Stimulated activated naive CD8-positive, alpha-beta T cell treated with anti-CD3 and anti-CD28 coated beads, Interleukin-15, Interleukin-2, amounts not matched to agents 100 ng/mL and 50 ng/mL, for 24 hours (primary cell): ENCODE measurements around the gene PAX5.

ENCODE experiments used
- H3K27ac Mint-ChIP-seq: one replicate; pipeline ENCODE4 v1.8.0; 2021; ENCODE audit warnings: mild to moderate bottlenecking, mixed read lengths
- H3K27me3 Mint-ChIP-seq: one replicate; pipeline ENCODE4 v1.8.0; 2021; ENCODE audit warnings: mixed read lengths
- H3K36me3 Mint-ChIP-seq: one replicate; pipeline ENCODE4 v1.8.0; 2021; ENCODE audit warnings: low read depth, mixed read lengths
- H3K4me1 Mint-ChIP-seq: one replicate; pipeline ENCODE4 v1.8.0; 2021; ENCODE audit warnings: low read depth, mixed read lengths
- H3K4me3 Mint-ChIP-seq: one replicate; pipeline ENCODE4 v1.8.0; 2021; ENCODE audit warnings: mild to moderate bottlenecking, mixed read lengths
- H3K9me3 Mint-ChIP-seq: one replicate; pipeline ENCODE4 v1.8.0; 2021; ENCODE audit warnings: mixed read lengths

Gene PAX5

DNA sequence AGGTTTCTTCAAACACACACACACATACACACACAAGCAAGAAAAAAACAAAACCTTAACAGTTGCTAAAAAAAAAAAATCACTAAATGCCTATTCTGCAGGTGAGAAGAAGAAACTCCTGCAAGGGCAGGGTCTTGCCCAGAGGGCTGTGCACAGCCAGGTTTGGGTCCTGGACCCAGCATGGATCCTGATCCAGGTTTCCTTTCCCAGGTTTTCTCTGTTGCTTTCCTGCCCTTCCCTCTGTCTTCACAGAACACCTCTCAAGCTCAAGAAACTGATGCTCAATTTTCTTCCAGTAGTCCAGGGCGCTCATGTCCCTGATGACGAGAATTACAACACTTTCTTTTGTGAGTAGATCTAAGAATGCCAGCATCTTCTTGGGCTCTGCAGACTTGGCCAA lies 136.6 kb downstream of the PAX5 start:
- Mint-ChIP-seq H3K36me3 (no peaks in the 10 kb centered on the region), H3K27me3 (peaks cover 17% of the 10 kb centered on the region), H3K27ac (no peak overlapping the region), H3K4me3 (no peak overlapping the region), H3K9me3 (no peaks in the 10 kb centered on the region), H3K4me1 (no peaks in the 10 kb centered on the region)

DNA sequence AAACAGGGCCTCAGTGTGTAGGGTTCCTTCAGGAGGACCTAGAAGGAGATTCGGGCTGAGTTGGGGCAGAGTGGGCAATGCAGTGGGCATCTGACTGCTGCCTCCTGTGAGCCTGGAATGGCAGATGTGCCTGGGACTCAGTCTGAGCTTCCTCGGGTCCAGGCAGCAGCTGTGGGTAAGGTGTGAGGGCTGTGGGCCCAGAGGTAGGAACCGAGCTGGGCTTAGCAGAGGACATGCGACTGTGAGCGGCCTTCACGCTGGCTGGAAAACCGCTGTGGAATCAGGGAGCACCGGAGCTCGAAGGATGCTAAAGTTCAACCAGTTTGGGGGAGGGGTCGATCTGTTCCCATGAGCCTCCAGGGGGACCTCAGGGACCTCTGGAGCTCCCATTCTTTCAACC lies 137.0 kb downstream of the PAX5 start:
- peaks cover 13% of the 10 kb centered on the region for H3K27me3 Mint-ChIP-seq

DNA sequence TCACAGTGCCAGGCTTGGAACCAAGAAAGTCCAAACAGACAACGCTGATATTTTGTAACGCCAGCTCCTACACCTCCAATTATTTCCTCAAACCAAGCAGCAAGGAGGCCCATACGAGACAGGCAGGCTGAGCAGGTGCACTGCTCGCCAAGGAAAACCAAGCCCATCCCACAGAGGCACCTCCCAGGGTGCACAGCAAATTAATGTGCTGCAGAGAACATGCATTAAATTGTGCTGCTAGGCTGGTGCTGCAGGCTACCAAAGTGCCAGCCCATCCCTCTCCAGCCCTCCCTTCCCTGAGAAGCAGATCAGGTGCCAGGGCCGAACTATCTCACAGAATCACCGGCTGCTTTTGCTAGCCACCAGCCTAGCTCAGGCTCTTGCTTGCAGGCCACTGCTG lies 137.8 kb downstream of the PAX5 start:
- no peak overlapping the region for H3K27ac Mint-ChIP-seq
- H3K27me3 Mint-ChIP-seq: peaks cover 13% of the 10 kb centered on the region
- no peaks in the 10 kb centered on the region for H3K4me1 Mint-ChIP-seq
- H3K36me3 Mint-ChIP-seq: no peaks in the 10 kb centered on the region
- H3K9me3 Mint-ChIP-seq: no peaks in the 10 kb centered on the region
- H3K4me3 Mint-ChIP-seq: no peak overlapping the region

More for the DNA sequence above, 137.0 kb downstream of the PAX5 start:
- Mint-ChIP-seq H3K9me3 (no peaks in the 10 kb centered on the region), H3K27ac (no peak overlapping the region), H3K36me3 (no peaks in the 10 kb centered on the region), H3K4me1 (no peaks in the 10 kb centered on the region), H3K4me3 (no peak overlapping the region)

DNA sequence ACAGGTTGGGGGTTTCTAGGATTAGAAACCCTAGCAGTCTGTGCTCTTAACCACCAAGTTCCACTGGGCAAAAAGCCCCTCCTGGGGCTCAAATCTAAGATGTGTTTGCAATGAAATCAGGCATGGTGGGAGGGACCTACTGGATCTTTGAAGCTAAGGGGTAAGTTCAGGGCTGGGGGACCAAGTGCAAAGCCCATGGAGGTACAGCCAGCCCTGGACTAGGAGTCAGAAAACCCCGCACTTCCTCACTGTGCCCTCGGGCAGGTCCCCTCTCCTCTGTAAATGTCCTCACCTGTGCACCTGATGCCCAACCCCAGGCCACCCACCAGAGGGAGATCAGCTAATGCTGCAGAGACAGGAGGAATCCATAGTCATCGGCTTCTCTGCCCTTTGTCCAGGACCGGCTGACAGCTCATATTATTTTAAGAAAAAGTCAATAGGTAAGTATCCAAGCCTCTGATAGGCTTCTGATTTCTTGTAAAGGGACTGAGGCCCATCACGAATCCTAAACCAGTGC lies 138.3 kb downstream of the PAX5 start:
- H3K36me3 Mint-ChIP-seq: no peaks in the 10 kb centered on the region
- no peak overlapping the region for H3K4me3 Mint-ChIP-seq
- H3K9me3 Mint-ChIP-seq: no peaks in the 10 kb centered on the region
- H3K27me3 Mint-ChIP-seq: peaks cover 8% of the 10 kb centered on the region
- H3K27ac Mint-ChIP-seq: no peak overlapping the region
- H3K4me1 Mint-ChIP-seq: no peaks in the 10 kb centered on the region

DNA sequence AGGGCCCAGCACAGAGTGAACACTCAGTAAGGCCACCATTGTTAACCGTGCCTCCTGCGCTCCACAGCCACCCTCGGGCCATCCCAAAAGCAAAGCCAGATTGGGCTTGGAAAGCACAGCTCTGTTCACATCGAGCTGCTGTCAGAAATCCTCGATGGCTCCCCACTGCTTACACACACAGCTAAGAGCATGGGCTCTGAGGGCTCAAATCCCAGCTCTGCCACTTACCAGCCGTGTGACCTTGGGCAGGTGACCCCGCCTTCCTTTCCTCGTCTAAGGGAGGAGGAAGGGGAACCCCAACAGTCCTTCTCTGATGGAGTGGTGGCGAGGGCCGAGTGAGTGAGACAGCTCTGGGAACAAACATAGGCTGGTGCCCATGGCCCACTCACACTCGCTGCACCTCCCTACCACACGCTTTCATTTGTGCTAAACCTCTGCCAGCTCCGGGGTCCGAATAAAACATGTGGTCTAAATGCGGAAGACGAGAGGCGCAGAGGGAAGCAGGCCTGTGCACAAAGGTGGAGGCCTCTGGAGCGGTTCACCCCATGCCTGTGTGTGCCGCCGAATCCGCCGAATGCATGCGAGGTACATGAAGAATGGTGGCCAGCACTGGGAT lies 139.3 kb downstream of the PAX5 start:
- H3K9me3 Mint-ChIP-seq: no peaks in the 10 kb centered on the region
- H3K27me3 Mint-ChIP-seq: peaks cover 10% of the 10 kb centered on the region
- H3K27ac Mint-ChIP-seq: no peak overlapping the region
- H3K4me3 Mint-ChIP-seq: no peak overlapping the region
- no peaks in the 10 kb centered on the region for H3K36me3 Mint-ChIP-seq
- no peaks in the 10 kb centered on the region for H3K4me1 Mint-ChIP-seq

DNA sequence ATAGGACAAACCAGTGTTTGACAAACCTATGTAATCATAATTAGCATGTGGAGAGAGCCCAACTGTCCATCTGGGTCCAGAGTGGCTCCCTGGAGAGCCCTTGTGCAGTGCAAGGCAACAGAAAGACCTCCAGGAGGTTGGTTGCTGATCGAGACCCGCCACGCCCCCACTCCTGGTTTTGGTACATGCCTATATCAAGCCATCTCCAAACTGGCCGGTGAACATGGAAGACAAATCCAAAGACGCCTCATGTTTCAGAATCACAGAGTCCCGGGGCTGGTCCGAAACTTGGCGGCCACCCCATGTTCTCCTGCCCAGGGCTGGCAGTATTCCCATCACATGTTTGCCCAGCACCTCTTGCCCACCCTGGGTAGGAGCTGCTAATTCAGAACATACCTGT lies 140.2 kb downstream of the PAX5 start:
- H3K4me3 Mint-ChIP-seq: no peak overlapping the region
- no peaks in the 10 kb centered on the region for H3K9me3 Mint-ChIP-seq
- no peak overlapping the region for H3K27ac Mint-ChIP-seq
- no peaks in the 10 kb centered on the region for H3K4me1 Mint-ChIP-seq
- H3K36me3 Mint-ChIP-seq: no peaks in the 10 kb centered on the region
- H3K27me3 Mint-ChIP-seq: peaks cover 11% of the 10 kb centered on the region

DNA sequence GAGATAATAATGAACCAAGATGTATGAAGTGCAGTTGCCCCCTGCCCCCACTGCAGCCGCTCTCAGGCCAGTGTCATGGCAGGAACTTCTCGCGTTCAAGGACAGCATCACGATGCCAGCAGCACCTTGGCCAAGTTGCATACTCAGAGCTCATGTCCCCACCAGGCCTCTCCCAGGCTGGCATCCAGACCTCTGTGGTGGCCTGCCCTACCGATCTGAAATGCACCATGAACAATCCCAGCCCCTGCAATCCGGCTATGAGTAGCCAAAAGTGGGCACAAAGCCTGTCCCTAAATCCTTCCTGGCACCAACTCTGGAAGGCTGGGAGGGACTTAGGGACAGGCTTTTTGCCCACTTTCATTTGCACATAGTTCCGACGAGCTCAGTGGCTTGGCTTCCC lies 140.9 kb downstream of the PAX5 start:
- H3K4me1 Mint-ChIP-seq: no peaks in the 10 kb centered on the region
- peaks cover 14% of the 10 kb centered on the region for H3K27me3 Mint-ChIP-seq
- no peak overlapping the region for H3K4me3 Mint-ChIP-seq
- no peak overlapping the region for H3K27ac Mint-ChIP-seq
- no peaks in the 10 kb centered on the region for H3K9me3 Mint-ChIP-seq
- no peaks in the 10 kb centered on the region for H3K36me3 Mint-ChIP-seq

DNA sequence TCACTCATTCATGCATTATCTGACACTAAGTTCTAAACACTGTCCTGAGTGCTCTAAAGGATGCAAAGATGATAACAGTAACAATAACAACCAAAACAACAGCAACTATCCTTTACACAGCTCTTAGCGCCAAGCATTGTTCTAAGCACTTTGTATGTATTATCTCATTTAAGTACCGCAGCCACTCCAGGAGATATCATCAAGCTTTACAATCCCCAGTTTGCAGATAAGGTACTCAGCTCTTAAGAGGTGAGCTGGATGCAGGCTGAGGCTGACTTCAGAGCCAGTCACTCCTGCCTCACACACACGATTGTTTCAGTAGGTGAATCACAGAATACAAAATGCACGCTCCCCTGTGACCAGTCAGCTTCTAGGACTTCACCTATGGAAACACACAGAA lies 141.8 kb downstream of the PAX5 start:
- no peaks in the 10 kb centered on the region for H3K9me3 Mint-ChIP-seq
- H3K27ac Mint-ChIP-seq: no peak overlapping the region
- H3K36me3 Mint-ChIP-seq: no peaks in the 10 kb centered on the region
- H3K27me3 Mint-ChIP-seq: peaks cover 11% of the 10 kb centered on the region
- H3K4me1 Mint-ChIP-seq: no peaks in the 10 kb centered on the region
- H3K4me3 Mint-ChIP-seq: no peak overlapping the region

DNA sequence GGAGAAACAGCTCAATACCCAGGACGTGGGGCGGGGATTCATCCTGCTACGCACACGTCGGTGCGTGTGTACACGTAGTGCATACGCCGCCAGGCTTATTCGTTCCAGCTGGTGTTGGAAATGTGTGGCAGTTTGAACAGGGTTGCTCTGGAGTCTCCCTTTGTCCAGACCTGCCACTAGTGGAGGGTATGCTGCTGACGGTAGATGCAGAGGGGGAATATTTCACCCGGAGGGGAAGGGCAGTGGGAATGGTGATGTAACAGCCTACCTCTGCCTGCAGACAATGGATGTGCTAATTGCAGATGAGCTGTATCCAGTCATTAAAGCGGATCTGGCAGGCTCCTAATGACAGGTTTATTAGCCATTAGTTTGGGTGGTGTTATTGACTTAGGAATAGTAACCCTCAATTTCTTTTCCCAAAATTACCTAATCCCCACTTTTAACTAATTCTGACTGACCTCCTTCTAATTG lies 142.7 kb downstream of the PAX5 start:
- Mint-ChIP-seq H3K9me3 (no peaks in the 10 kb centered on the region), H3K27ac (no peak overlapping the region), H3K27me3 (peaks cover 11% of the 10 kb centered on the region), H3K4me3 (no peak overlapping the region), H3K4me1 (no peaks in the 10 kb centered on the region), H3K36me3 (no peaks in the 10 kb centered on the region)

DNA sequence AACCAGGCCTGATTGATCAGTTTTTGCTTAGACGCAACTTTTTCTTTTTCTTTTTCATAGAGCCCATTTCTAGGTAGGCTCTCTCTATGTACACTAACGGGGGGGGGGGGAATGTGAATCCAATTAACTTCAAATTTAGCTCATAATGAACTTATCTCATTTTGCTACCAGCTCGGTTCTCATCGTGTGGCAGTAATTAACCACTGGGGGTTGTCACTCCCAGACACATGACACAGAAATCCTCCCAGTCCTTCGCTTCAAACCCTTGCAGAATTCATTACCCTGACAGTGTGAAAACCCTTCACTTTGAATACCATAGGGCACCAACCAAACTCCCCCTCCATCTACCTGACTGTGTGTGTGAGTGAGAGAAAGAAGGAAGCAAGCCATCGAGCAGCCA lies 144.2 kb downstream of the PAX5 start:
- no peaks in the 10 kb centered on the region for H3K9me3 Mint-ChIP-seq
- H3K27ac Mint-ChIP-seq: no peak overlapping the region
- H3K36me3 Mint-ChIP-seq: no peaks in the 10 kb centered on the region
- H3K4me3 Mint-ChIP-seq: no peak overlapping the region
- H3K4me1 Mint-ChIP-seq: no peaks in the 10 kb centered on the region
- peaks cover 11% of the 10 kb centered on the region for H3K27me3 Mint-ChIP-seq

DNA sequence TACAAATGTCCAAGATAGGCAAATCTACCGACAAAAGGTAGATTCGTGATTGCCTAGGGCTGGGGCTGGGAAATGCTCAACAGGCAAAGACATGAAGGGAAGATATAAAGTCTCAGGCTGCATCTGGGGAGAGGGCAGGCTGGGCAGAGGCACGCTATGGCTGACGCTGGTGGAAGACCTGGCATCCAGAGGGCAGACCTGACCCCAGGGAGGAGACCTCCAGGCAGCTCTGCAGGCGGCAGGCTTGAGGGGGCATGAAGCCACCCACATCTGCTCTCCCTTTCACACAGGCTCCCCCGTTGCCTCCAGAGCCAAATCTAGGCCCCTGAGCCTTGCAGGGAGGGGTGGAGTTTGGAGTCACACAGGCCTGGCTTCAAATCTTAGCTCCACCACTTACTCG lies 145.5 kb downstream of the PAX5 start:
- no peaks in the 10 kb centered on the region for H3K4me1 Mint-ChIP-seq
- no peaks in the 10 kb centered on the region for H3K36me3 Mint-ChIP-seq
- peaks cover 16% of the 10 kb centered on the region for H3K27me3 Mint-ChIP-seq
- H3K9me3 Mint-ChIP-seq: no peaks in the 10 kb centered on the region
- no peak overlapping the region for H3K27ac Mint-ChIP-seq
- H3K4me3 Mint-ChIP-seq: no peak overlapping the region

DNA sequence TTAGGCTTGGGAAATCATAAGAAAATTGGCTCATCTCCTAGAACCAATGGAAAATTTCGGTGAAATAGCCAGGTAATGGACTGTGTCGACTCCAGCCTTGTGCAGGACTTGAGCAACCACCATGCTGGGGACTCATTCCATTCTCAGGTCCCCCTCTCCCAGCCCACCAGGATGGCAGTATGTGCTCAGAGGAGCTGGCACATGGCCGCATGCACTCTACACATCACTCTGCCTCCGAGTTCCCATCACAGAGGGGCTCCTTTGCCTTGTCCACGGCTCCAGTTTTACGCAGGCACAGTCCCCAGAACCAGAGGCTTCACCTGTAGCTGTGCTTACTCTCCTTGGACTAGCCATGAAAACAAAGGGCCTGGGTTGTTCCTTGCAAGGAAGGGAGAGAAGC lies 149.3 kb downstream of the PAX5 start:
- H3K4me1 Mint-ChIP-seq: no peaks in the 10 kb centered on the region
- H3K9me3 Mint-ChIP-seq: no peaks in the 10 kb centered on the region
- no peak overlapping the region for H3K4me3 Mint-ChIP-seq
- peaks cover 11% of the 10 kb centered on the region for H3K27me3 Mint-ChIP-seq
- no peak overlapping the region for H3K27ac Mint-ChIP-seq
- no peaks in the 10 kb centered on the region for H3K36me3 Mint-ChIP-seq

DNA sequence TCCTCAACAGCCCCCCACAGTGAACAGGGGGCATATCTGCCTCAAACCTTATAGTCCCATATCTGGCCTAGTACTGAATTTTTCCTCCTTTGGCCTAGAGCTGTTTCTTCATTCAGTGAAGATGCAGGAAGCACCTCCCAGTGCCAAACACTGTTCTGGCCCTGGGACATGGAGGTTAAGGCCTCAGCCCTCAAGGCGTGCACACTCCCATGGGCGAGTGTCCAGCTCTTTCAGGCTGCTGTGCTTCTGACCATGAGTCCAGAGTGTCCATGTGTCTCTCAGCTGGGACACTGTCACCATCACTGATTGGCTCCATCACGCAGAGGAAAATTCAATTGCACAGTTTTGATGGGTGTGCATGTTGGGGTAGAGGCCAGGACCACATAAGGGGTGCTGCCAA lies 151.5 kb downstream of the PAX5 start:
- no peaks in the 10 kb centered on the region for H3K9me3 Mint-ChIP-seq
- H3K27ac Mint-ChIP-seq: no peak overlapping the region
- no peaks in the 10 kb centered on the region for H3K36me3 Mint-ChIP-seq
- peaks cover 8% of the 10 kb centered on the region for H3K27me3 Mint-ChIP-seq
- peaks cover 7% of the 10 kb centered on the region for H3K4me1 Mint-ChIP-seq
- H3K4me3 Mint-ChIP-seq: no peak overlapping the region

DNA sequence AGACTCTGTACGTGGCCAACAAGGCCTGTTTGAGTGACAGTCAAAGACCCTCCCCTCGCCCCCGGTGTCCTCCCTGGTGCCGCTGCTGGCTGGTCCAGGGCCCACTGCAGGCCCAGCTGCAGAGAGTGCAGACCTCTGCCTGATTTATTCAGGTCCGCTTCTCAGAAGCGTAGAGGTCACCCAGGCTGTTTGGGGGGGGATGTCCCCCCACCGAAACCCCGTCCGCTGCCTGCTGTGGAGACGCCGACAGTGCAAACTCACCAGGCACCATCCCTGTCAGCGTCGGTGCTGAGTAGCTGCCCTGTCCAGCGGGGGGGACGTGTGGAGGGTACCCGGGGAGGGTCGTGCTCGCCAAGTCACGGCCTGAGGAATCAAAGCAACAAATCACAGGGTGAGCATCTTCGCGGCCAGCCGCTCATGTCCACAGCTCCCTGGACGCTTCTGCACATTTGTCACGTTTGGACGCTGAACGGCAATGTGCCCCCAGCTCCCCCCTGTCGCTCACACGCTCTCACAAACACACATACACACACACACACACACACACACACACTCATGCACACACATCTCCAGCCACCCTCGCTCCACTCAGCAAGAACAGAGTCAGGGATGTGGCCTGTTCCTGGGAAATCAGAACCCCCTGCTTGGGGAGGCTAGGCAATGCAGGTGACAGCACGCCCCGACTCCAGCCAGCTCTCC lies 152.2 kb downstream of the PAX5 start:
- no peaks in the 10 kb centered on the region for H3K9me3 Mint-ChIP-seq
- peaks cover 7% of the 10 kb centered on the region for H3K4me1 Mint-ChIP-seq
- H3K4me3 Mint-ChIP-seq: no peak overlapping the region
- H3K36me3 Mint-ChIP-seq: no peaks in the 10 kb centered on the region
- H3K27me3 Mint-ChIP-seq: peaks cover 8% of the 10 kb centered on the region
- no peak overlapping the region for H3K27ac Mint-ChIP-seq

DNA sequence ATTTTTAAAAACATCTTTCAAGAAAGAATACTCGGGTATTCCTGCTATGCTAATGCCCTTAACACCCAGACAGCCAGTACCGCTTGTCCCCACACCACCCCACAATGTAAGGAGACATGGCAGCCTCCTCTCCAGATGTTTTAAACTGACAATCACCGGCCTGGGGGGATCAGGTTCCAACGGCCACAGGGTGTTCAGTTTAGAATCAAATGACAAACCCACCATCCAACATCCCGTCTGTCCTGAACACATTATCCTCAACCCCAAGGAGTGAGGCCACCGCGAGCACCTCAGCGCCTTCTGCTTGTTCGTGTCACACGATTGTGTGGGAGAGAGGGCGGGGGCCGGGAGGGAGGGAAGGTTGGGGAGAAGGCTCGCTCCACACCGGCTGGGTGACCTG lies 152.8 kb downstream of the PAX5 start:
- Mint-ChIP-seq H3K9me3 (no peaks in the 10 kb centered on the region), H3K4me1 (peaks cover 7% of the 10 kb centered on the region), H3K4me3 (no peak overlapping the region), H3K36me3 (no peaks in the 10 kb centered on the region), H3K27ac (no peak overlapping the region), H3K27me3 (peaks cover 8% of the 10 kb centered on the region)

DNA sequence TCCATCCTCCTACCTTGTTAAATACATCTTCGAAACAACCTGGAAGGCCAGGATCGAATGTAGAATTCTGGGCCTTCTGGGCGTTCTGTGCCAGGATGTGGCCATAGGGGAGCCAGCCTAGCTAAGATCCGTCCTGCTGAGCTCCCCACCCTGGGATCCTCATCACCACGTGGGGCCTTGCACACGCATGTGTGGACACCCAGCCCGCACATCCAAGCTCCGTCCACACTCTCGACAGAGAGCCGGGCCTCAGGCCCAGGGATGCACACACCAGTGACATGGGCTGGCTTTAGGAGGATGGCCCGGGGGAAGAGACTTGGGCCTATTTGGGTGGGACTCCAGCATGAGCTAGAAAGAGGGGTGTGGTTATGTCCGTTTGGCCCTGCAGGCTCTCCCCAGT lies 154.0 kb downstream of the PAX5 start:
- no peaks in the 10 kb centered on the region for H3K36me3 Mint-ChIP-seq
- H3K9me3 Mint-ChIP-seq: no peaks in the 10 kb centered on the region
- peaks cover 8% of the 10 kb centered on the region for H3K27me3 Mint-ChIP-seq
- no peak overlapping the region for H3K27ac Mint-ChIP-seq
- H3K4me1 Mint-ChIP-seq: peaks cover 7% of the 10 kb centered on the region
- no peak overlapping the region for H3K4me3 Mint-ChIP-seq
